Prostate gland (tissue), 2 donors: ENCODE measurements around the gene SCNN1G.

Source experiments
- CTCF ChIP-seq, 4 experiments: fragments of 200-600 bp in 2 of 4; fragments of 450-650 bp in 2 of 4; sonication (generic) in 2 of 4; IDR thresholded peaks; 1 replicate in 3 of 4; 2 replicates in 1 of 4; pipeline ENCODE4 v1.5.1; 2016 to 2019; ENCODE audit warnings: antibody characterized with exemption in 4 of 4, mild to moderate bottlenecking in 2 of 4, moderate library complexity in 2 of 4
- POLR2A ChIP-seq: fragments of 450-650 bp; IDR thresholded peaks from one replicate; pipeline ENCODE4 v1.6.1; 2016; ENCODE audit warnings: antibody characterized with exemption, mild to moderate bottlenecking
- POLR2AphosphoS5 ChIP-seq: sonication (generic); formaldehyde crosslinking; IDR thresholded peaks from one replicate; pipeline ENCODE4 v1.6.1; 2017; ENCODE audit warnings: antibody characterized with exemption

GRCh38 chr16:23240994-23241393 is 58.4 kb downstream of the SCNN1G start:
- no peak for TF ChIP-seq CTCF (IDR thresholded peaks at IDR 0.05)
- no peak for TF ChIP-seq POLR2A
- no peak for TF ChIP-seq POLR2AphosphoS5
